Mammary epithelial cell (primary cell): ENCODE data around the gene UNC93A.

Experiments
- CTCF ChIP-seq, 2 donors: IDR thresholded peaks in 1 of 2; conservative IDR thresholded peaks in 1 of 2; 2 replicates each; pipeline ENCODE4 v1.5.1; 2011 to 2012; ENCODE audit warnings: inconsistent platforms in 2 of 2, low read length in 2 of 2, mild to moderate bottlenecking in 2 of 2, control low read depth in 1 of 2, low read depth in 1 of 2; ENCODE audit not compliant: insufficient read depth in 1 of 2; ENCODE audit errors: extremely low read depth in 1 of 2
- EZH2 ChIP-seq: IDR thresholded peaks from 2 replicates; pipeline ENCODE4 v1.6.1; 2012; ENCODE audit warnings: low read length, inconsistent platforms, borderline replicate concordance

- TF ChIP-seq CTCF (conservative IDR thresholded peaks at IDR 0.05 in 1 of 2, IDR thresholded peaks at IDR 0.05 in 1 of 2; ENCODE audit: extremely low read depth in 1 of 2, insufficient read depth in 1 of 2, low read depth in 1 of 2, low read length in 2 of 2) = no peak
- no peak for TF ChIP-seq EZH2
These were observed 46.8 kb upstream of the UNC93A start for GRCh38 chr6:167244064-167244960.
